Smooth muscle cell (in vitro differentiated cells): ENCODE data around the gene ADAMTS12. TPM values are rescaled to one million over a fixed set of nuclear protein-coding genes. Genes with fewer than 3 reads are reported as not detected.

ENCODE experiments used
- DNase-seq: peaks from one replicate; lab custom pipeline; 2025; ENCODE audit not compliant: unreplicated experiment; lab: John Stamatoyannopoulos, UW
- H2AFZ ChIP-seq: fragments of 200-600 bp; sonication (generic); 2 replicates; pipeline ENCODE4 v1.6.0; 2016; ENCODE audit warnings: antibody characterized with exemption, low read depth, mild to moderate bottlenecking
- H3F3A ChIP-seq: fragments of 200-600 bp; sonication (generic); 2 replicates; pipeline ENCODE4 v1.6.0; 2017; ENCODE audit warnings: antibody characterized with exemption, low read depth
- H3K27ac ChIP-seq: fragments of 200-600 bp; sonication (generic); 2 replicates; pipeline ENCODE4 v1.5.1; 2016; ENCODE audit warnings: low read depth, mild to moderate bottlenecking
- H3K27me3 ChIP-seq: fragments of 200-600 bp; sonication (generic); 2 replicates; pipeline ENCODE4 v1.6.1; 2016; ENCODE audit warnings: low read depth, mild to moderate bottlenecking
- H3K36me3 ChIP-seq: fragments of 200-600 bp; sonication (generic); 2 replicates; pipeline ENCODE4 v1.5.1; 2016; ENCODE audit warnings: low read depth
- H3K4me1 ChIP-seq: fragments of 200-600 bp; sonication (generic); 2 replicates; pipeline ENCODE4 v1.5.1; 2016; ENCODE audit warnings: low read depth
- H3K4me2 ChIP-seq: fragments of 200-600 bp; sonication (generic); 2 replicates; pipeline ENCODE4 v1.6.0; 2016; ENCODE audit warnings: mild to moderate bottlenecking
- H3K4me3 ChIP-seq: fragments of 200-600 bp; sonication (generic); 2 replicates; pipeline ENCODE4 v1.5.1; 2016; ENCODE audit warnings: mild to moderate bottlenecking
- H3K79me2 ChIP-seq: fragments of 200-600 bp; sonication (generic); 2 replicates; pipeline ENCODE4 v1.6.0; 2016; ENCODE audit warnings: low read depth, mild to moderate bottlenecking
- H3K9ac ChIP-seq: fragments of 200-600 bp; sonication (generic); 2 replicates; pipeline ENCODE4 v1.6.0; 2016; ENCODE audit warnings: low read depth
- H3K9me3 ChIP-seq: fragments of 200-600 bp; sonication (generic); replicated peaks from 2 replicates; pipeline ENCODE4 v1.5.1; 2016; ENCODE audit warnings: low read depth
- H4K20me1 ChIP-seq: fragments of 200-600 bp; sonication (generic); 2 replicates; pipeline ENCODE4 v1.6.0; 2016; ENCODE audit warnings: low read depth
- CTCF ChIP-seq: fragments of 200-600 bp; sonication (generic); IDR thresholded peaks from 2 replicates; pipeline ENCODE4 v1.5.1; 2017; ENCODE audit warnings: borderline replicate concordance, mild to moderate bottlenecking, antibody characterized with exemption; ENCODE audit not compliant: insufficient read depth, poor library complexity, severe bottlenecking
- WGBS: methylation state at CpG from one replicate; pipeline ENCODE4 v1.1.7; 2016; ENCODE audit warnings: low lambda C conversion rate; 5-methylcytosine and 5-hydroxymethylcytosine counted together
- polyA plus RNA-seq: library from polyadenylated mRNA; unstranded; fragments of >200 nt; fragmentation: Nextera tagmentation; extraction: Ambion mirVana; gene quantifications from 2 replicates; pipeline ENCODE4 v1.2.1, GENCODE V29; 2016
- total RNA-seq: library from RNA; depleted of rRNA; stranded (reverse); fragments of >200 nt; gene quantifications from 2 replicates; pipeline ENCODE4 v1.2.3, GENCODE V29; 2014

ADAMTS12 gene
- total and polyA plus RNA-seq, 2 experiments from 2014 or later = 34.3 to 84.9 TPM

- no peak for DNase-seq
- H3K4me3 ChIP-seq = no peak overlapping the region
- H3K4me1 ChIP-seq = peaks cover 6% of the 10 kb centered on the region
- H3K9ac ChIP-seq = no peak overlapping the region
- H3K27me3 ChIP-seq = no peaks in the 10 kb centered on the region
- H3K4me2 ChIP-seq = peak overlapping the region; percentile 43
- no peaks in the 10 kb centered on the region for H4K20me1 ChIP-seq
- H3K79me2 ChIP-seq = peaks cover 19% of the 10 kb centered on the region
- peak overlapping the region; percentile 61 for H3K27ac ChIP-seq
- 51% methylated on average over 7 of the region's 7 CpGs for whole genome bisulfite sequencing
- H3K9me3 ChIP-seq = no peaks in the 10 kb centered on the region
- peaks cover 7% of the 10 kb centered on the region for H3F3A ChIP-seq
- H2AFZ ChIP-seq = no peak overlapping the region
- TF ChIP-seq CTCF = no peak
- H3K36me3 ChIP-seq = no peaks in the 10 kb centered on the region
Observed at GRCh38 chr5:33827018-33827707, 64.6 kb downstream of the ADAMTS12 start.

- peak overlapping the region; percentile 37 for H3K9ac ChIP-seq
- H3K9me3 ChIP-seq = peaks cover under 1% of the 10 kb centered on the region
- peak overlapping the region; percentile 81 for H3K27ac ChIP-seq
- H3K36me3 ChIP-seq = peaks cover 3% of the 10 kb centered on the region
- WGBS = 47% methylated on average over 4 of the region's 4 CpGs
- H2AFZ ChIP-seq = no peak overlapping the region
- peaks cover 7% of the 10 kb centered on the region for H3F3A ChIP-seq
- H4K20me1 ChIP-seq = no peaks in the 10 kb centered on the region
- TF ChIP-seq CTCF = no peak
- H3K79me2 ChIP-seq = peaks cover 22% of the 10 kb centered on the region
- H3K4me1 ChIP-seq = peaks cover 6% of the 10 kb centered on the region
- peak overlapping the region; percentile 12 for H3K4me2 ChIP-seq
- H3K27me3 ChIP-seq = no peaks in the 10 kb centered on the region
- no peak overlapping the region for H3K4me3 ChIP-seq
- no peak for DNase-seq
Observed at GRCh38 chr5:33824516-33825195, 67.1 kb downstream of the ADAMTS12 start.

- no peak for DNase-seq
- no peak overlapping the region for H3K4me3 ChIP-seq
Observed at GRCh38 chr5:33817301-33817700, 74.5 kb downstream of the ADAMTS12 start.

More at GRCh38 chr5:33817301-33817700, 74.5 kb downstream of the ADAMTS12 start:
- Histone ChIP-seq H3K27ac (peak overlapping the region; percentile 93), H2AFZ (no peak overlapping the region), H3K79me2 (peaks cover 22% of the 10 kb centered on the region), H4K20me1 (no peaks in the 10 kb centered on the region), H3K9ac (peak overlapping the region; percentile 38), H3K4me1 (peaks cover 4% of the 10 kb centered on the region), H3K27me3 (no peaks in the 10 kb centered on the region), H3K9me3 (peaks cover 6% of the 10 kb centered on the region), H3F3A (no peaks in the 10 kb centered on the region), H3K4me2 (peak overlapping the region; percentile 79), H3K36me3 (peaks cover 10% of the 10 kb centered on the region)
- no peak for TF ChIP-seq CTCF
